HepG2 (cell line): ENCODE measurements around the gene ANKHD1. TPM values are rescaled to one million over a fixed set of nuclear protein-coding genes. Genes with fewer than 3 reads are reported as not detected.

ENCODE experiments used
- CSRNP2 ChIP-seq: sonication (generic); formaldehyde crosslinking; conservative IDR thresholded peaks from 2 replicates; pipeline ENCODE4 v1.8.0; 2022; ENCODE audit warnings: low read depth, missing genetic modification reagents
- GFI1 ChIP-seq: sonication (generic); formaldehyde crosslinking; IDR thresholded peaks from 2 replicates; pipeline ENCODE4 v1.5.0; 2020; ENCODE audit warnings: missing genetic modification reagents, mild to moderate bottlenecking, borderline replicate concordance
- GMEB2 ChIP-seq: IDR thresholded peaks from 2 replicates; pipeline ENCODE4 v1.6.1; 2016; ENCODE audit warnings: missing biosample characterization, missing genetic modification reagents, low read depth
- MAFG ChIP-seq: sonication (generic); formaldehyde crosslinking; IDR thresholded peaks from 2 replicates; pipeline ENCODE4 v1.5.1; 2020; ENCODE audit warnings: mild to moderate bottlenecking, missing genetic modification reagents
- POLR2AphosphoS5 ChIP-seq: IDR thresholded peaks from 2 replicates; pipeline ENCODE4 v1.6.1; 2012; ENCODE audit warnings: low read depth, low read length
- PRDM4 ChIP-seq: sonication (generic); formaldehyde crosslinking; IDR thresholded peaks from 2 replicates; pipeline ENCODE4 v1.9.0; 2021; ENCODE audit warnings: missing genetic modification reagents, borderline replicate concordance
- SP4 ChIP-seq: sonication (generic); formaldehyde crosslinking; IDR thresholded peaks from 2 replicates; pipeline ENCODE4 v1.8.1; 2023; ENCODE audit warnings: mild to moderate bottlenecking, missing genetic modification reagents
- ZHX2 ChIP-seq, 2 experiments: sonication (generic) in 1 of 2; formaldehyde crosslinking in 1 of 2; IDR thresholded peaks; 2 replicates each; pipeline versions ENCODE4 v1.6.1 to v1.9.0; 2014 to 2022; ENCODE audit warnings: antibody characterized with exemption in 1 of 2, borderline replicate concordance in 1 of 2, inconsistent platforms in 1 of 2, low read depth in 1 of 2, missing genetic modification reagents in 1 of 2
- ZNF225 ChIP-seq: sonication (generic); formaldehyde crosslinking; IDR thresholded peaks from 2 replicates; pipeline ENCODE4 v1.4.0; 2020; ENCODE audit warnings: mild to moderate bottlenecking, missing genetic modification reagents
- ZNF274 ChIP-seq: sonication (generic); formaldehyde crosslinking; IDR thresholded peaks from 2 replicates; pipeline ENCODE4 v1.5.1; 2020; ENCODE audit warnings: mild to moderate bottlenecking, missing genetic modification reagents
- ZNF414 ChIP-seq: sonication (generic); formaldehyde crosslinking; IDR thresholded peaks from 2 replicates; pipeline ENCODE4 v1.5.0; 2020; ENCODE audit warnings: missing genetic modification reagents
- polyA plus RNA-seq, 8 experiments: library from polyadenylated mRNA; depleted of rRNA in 3 of 8; stranded (reverse) in 7 of 8; unstranded in 1 of 8; fragments of >200 nt; fragmentation: Illumina TruSeq in 4 of 8; extraction: Trizol in 4 of 8; gene quantifications; 2 replicates each; pipeline versions ENCODE4 v1.2.1 to v1.2.3, GENCODE V29; 2011 to 2016; ENCODE audit warnings: low read depth in 4 of 8, missing spikeins in 1 of 8, mixed read lengths in 1 of 8; ENCODE audit not compliant: insufficient read depth in 1 of 8
- total RNA-seq, 5 experiments: library from RNA; depleted of rRNA; stranded (reverse); fragments of >200 nt; fragmentation: Illumina TruSeq; extraction: Trizol; gene quantifications; 2 replicates each; pipeline ENCODE4 v1.2.3, GENCODE V29; 2016; ENCODE audit warnings: low read depth in 1 of 5

The ANKHD1 gene
- total and polyA plus RNA-seq, 2 of the 13 experiments (the other 11 are each of a cell fraction or from before 2014, with no cell fraction given) = 69.9 to 82.0 TPM

- no peak for TF ChIP-seq ZHX2 (IDR thresholded peaks at IDR 0.05; ENCODE audit: low read depth)
- no peak for TF ChIP-seq ZHX2 (CRISPR knock-in tag; IDR thresholded peaks at IDR 0.05; ENCODE audit: borderline replicate concordance)
- TF ChIP-seq GMEB2 (CRISPR knock-in tag) = no peak
- TF ChIP-seq ZNF414 = no peak
- TF ChIP-seq ZNF225 = peak; percentile 57; the same call in 1 of the 2 replicates
- TF ChIP-seq SP4 = no peak
- no peak for TF ChIP-seq POLR2AphosphoS5
- no peak for TF ChIP-seq CSRNP2 (CRISPR knock-in tag)
- TF ChIP-seq ZNF274 (CRISPR knock-in tag) = no peak
- TF ChIP-seq MAFG (CRISPR knock-in tag) = no peak
- TF ChIP-seq GFI1 (CRISPR knock-in tag) = no peak
- no peak for TF ChIP-seq PRDM4 (CRISPR knock-in tag)
These were observed 38.6 kb upstream of the ANKHD1 start (continued) for GRCh38 chr5:140362875-140363630.
